K562 (cell line): ENCODE results near the gene TTC27. TPM values are rescaled to one million over a fixed set of nuclear protein-coding genes. Genes with fewer than 3 reads are reported as not detected.

ENCODE experiments used
- DPF2 ChIP-seq: fragments of 450-650 bp; IDR thresholded peaks from 2 replicates; pipeline ENCODE4 v1.6.1; 2016
- ETV6 ChIP-seq, 3 experiments: fragments of 150-350 bp in 1 of 3; sonication (generic) in 1 of 3; formaldehyde crosslinking in 1 of 3; IDR thresholded peaks; 2 replicates each; pipeline versions ENCODE4 v1.6.1 to v1.8.0; 2014 to 2022; ENCODE audit warnings: borderline replicate concordance in 2 of 3, low read depth in 2 of 3, antibody characterized with exemption in 1 of 3, low read length in 1 of 3, mild to moderate bottlenecking in 1 of 3, missing genetic modification reagents in 1 of 3
- HDAC2 ChIP-seq: fragments of 450-650 bp; IDR thresholded peaks from 2 replicates; pipeline ENCODE4 v1.6.1; 2016; ENCODE audit warnings: mild to moderate bottlenecking
- HLTF ChIP-seq: fragments of 450-650 bp; IDR thresholded peaks from 2 replicates; pipeline ENCODE4 v1.6.1; 2016
- MEIS2 ChIP-seq: fragments of 450-650 bp; IDR thresholded peaks from 2 replicates; pipeline ENCODE4 v1.6.1; 2014; ENCODE audit warnings: mild to moderate bottlenecking; ENCODE audit not compliant: partially characterized antibody
- NCOA4 ChIP-seq: fragments of 450-650 bp; IDR thresholded peaks from 2 replicates; pipeline ENCODE4 v1.6.1; 2018; ENCODE audit warnings: mild to moderate bottlenecking; ENCODE audit not compliant: partially characterized antibody
- POLR2AphosphoS5 ChIP-seq: IDR thresholded peaks from 2 replicates; pipeline ENCODE4 v1.6.1; 2011; ENCODE audit warnings: mild to moderate bottlenecking, low read depth, low read length, moderate library complexity; ENCODE audit not compliant: control insufficient read depth, insufficient read depth
- POLR2G ChIP-seq: fragments of 200-400 bp; formaldehyde crosslinking; IDR thresholded peaks from 2 replicates; pipeline ENCODE4 v1.6.1; 2017; ENCODE audit warnings: low read depth, mild to moderate bottlenecking, antibody characterized with exemption, low read length, moderate library complexity
- SMAD4 ChIP-seq: fragments of 250-450 bp; sonication (Bioruptor Pico); conservative IDR thresholded peaks from 2 replicates; pipeline ENCODE4 v1.8.0; 2021; ENCODE audit warnings: inconsistent platforms, mild to moderate bottlenecking, moderate library complexity
- SRSF7 ChIP-seq: fragments of 200-400 bp; formaldehyde crosslinking; optimal IDR thresholded peaks from 2 replicates; pipeline ENCODE3; 2017; ENCODE audit warnings: mild to moderate bottlenecking, low read depth, low read length
- TAL1 ChIP-seq: fragments of 450-650 bp; IDR thresholded peaks from 2 replicates; pipeline ENCODE4 v1.6.1; 2016; ENCODE audit warnings: mild to moderate bottlenecking
- TEAD1 ChIP-seq, 2 experiments: fragments of 450-650 bp in 1 of 2; sonication (generic) in 1 of 2; formaldehyde crosslinking; IDR thresholded peaks; 2 replicates each; pipeline versions ENCODE4 v1.4.0 to v1.8.0; 2020 to 2022; ENCODE audit warnings: mild to moderate bottlenecking in 2 of 2, missing genetic modification reagents in 1 of 2
- ZNF184 ChIP-seq: sonication (generic); formaldehyde crosslinking; IDR thresholded peaks from 2 replicates; pipeline ENCODE4 v1.5.0; 2020; ENCODE audit warnings: missing genetic modification reagents
- ZNF699 ChIP-seq: fragments of 250-450 bp; sonication (Bioruptor Pico); IDR thresholded peaks from 2 replicates; pipeline ENCODE4 v1.8.0; 2021; ENCODE audit warnings: mild to moderate bottlenecking, moderate library complexity; ENCODE audit not compliant: insufficient replicate concordance
- ZNF77 ChIP-seq: fragments of 250-450 bp; sonication (Bioruptor Pico); IDR thresholded peaks from 2 replicates; pipeline ENCODE4 v1.5.0; 2020
- polyA plus RNA-seq, 8 experiments: library from polyadenylated mRNA; depleted of rRNA in 4 of 8; stranded (reverse) in 5 of 8; unstranded in 3 of 8; fragments of >200 nt; fragmentation: Nextera tagmentation in 2 of 8; fragmentation: Illumina TruSeq in 1 of 8; extraction: Ambion mirVana in 2 of 8; extraction: Trizol in 1 of 8; gene quantifications; 2 replicates each; pipeline versions ENCODE4 v1.2.1 to v1.2.3, GENCODE V29; 2011 to 2014; ENCODE audit warnings: inconsistent platforms in 1 of 8, missing spikeins in 1 of 8
- total RNA-seq, 7 experiments: library from RNA; depleted of rRNA in 6 of 7; stranded (reverse); fragments of >200 nt in 6 of 7; fragmentation: Illumina TruSeq in 2 of 7; extraction: Trizol in 2 of 7; gene quantifications; 2 replicates each; pipeline versions ENCODE4 v1.2.1 to v1.2.3, GENCODE V29; 2011 to 2021; ENCODE audit warnings: low replicate concordance in 1 of 7
- TF ChIP-seq, protein P1 (sequence below), 2 experiments: fragments of 450-650 bp; IDR thresholded peaks; 2 replicates each; pipeline ENCODE4 v1.6.1; 2016
- TF ChIP-seq, protein P2 (sequence below): IDR thresholded peaks from 2 replicates; pipeline ENCODE4 v1.6.1; 2012; ENCODE audit warnings: low read depth, low read length, improper control_type of control experiment, borderline replicate concordance
- TF ChIP-seq, protein P3 (sequence below): fragments of 450-650 bp; IDR thresholded peaks from 2 replicates; pipeline ENCODE4 v1.6.1; 2016; ENCODE audit warnings: antibody characterized with exemption
- TF ChIP-seq, protein P4 (sequence below): sonication (generic); formaldehyde crosslinking; IDR thresholded peaks from 2 replicates; pipeline ENCODE4 v1.8.0; 2023; ENCODE audit warnings: missing genetic modification reagents, mild to moderate bottlenecking, borderline replicate concordance

The TTC27 gene
- total and polyA plus RNA-seq, 9 of the 15 experiments (the other 6 are each of a cell fraction or from before 2014, with no cell fraction given) = 44.3 to 93.4 (median 57.3) TPM

DNA sequence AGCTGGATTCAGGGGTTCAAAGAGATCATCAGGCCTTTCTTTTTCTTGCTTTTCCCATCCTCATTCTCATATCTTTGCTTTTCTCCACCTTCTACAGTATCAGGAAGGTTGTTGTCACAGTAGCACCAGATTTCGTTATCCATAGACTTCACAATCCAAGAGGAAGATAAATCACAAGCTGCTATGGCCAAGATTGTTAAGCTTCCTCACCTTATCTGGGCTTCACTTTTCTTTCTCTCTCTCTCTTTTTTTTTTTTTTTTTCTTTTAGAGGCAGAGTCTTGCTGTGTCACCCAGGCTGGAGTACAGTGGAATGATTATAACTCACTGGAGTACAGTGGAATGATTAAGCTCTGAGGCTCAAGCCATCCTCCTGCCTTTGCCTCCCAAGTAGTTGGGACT, 93.5 kb downstream of the TTC27 start (continued):
- TF ChIP-seq POLR2G = no peak
- no peak for TF ChIP-seq ZNF77
- peak in 1 of 2 experiments; percentile 80; a peak in 2 of 4 replicates for TF ChIP-seq TEAD1 (CRISPR knock-in tag; IDR thresholded peaks at IDR 0.05)
- peak; percentile 97 for TF ChIP-seq TAL1
- TF ChIP-seq DPF2 = peak; percentile 96
- TF ChIP-seq SRSF7 = no peak
- TF ChIP-seq ZNF699 (CRISPR knock-in tag) = no peak
- peak; percentile 99 for TF ChIP-seq HDAC2
- no peak for TF ChIP-seq ETV6 (IDR thresholded peaks at IDR 0.05; ENCODE audit: borderline replicate concordance in 1 of 2, low read depth in 2 of 2, low read length in 1 of 2)
- TF ChIP-seq ETV6 (CRISPR knock-in tag; IDR thresholded peaks at IDR 0.05; ENCODE audit: borderline replicate concordance) = no peak
- peak; percentile 81 for TF ChIP-seq SMAD4
- TF ChIP-seq HLTF = peak; percentile 91
- peak; percentile 48 for TF ChIP-seq NCOA4
- TF ChIP-seq MEIS2 = peak; percentile 80
- TF ChIP-seq, protein P1, sequence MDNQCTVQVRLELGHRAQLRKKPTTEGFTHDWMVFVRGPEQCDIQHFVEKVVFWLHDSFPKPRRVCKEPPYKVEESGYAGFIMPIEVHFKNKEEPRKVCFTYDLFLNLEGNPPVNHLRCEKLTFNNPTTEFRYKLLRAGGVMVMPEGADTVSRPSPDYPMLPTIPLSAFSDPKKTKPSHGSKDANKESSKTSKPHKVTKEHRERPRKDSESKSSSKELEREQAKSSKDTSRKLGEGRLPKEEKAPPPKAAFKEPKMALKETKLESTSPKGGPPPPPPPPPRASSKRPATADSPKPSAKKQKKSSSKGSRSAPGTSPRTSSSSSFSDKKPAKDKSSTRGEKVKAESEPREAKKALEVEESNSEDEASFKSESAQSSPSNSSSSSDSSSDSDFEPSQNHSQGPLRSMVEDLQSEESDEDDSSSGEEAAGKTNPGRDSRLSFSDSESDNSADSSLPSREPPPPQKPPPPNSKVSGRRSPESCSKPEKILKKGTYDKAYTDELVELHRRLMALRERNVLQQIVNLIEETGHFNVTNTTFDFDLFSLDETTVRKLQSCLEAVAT (IDR thresholded peaks at IDR 0.05) = peak in 1 of 2 experiments; percentile 39; a peak in 1 of 4 replicates
- TF ChIP-seq, protein P2, sequence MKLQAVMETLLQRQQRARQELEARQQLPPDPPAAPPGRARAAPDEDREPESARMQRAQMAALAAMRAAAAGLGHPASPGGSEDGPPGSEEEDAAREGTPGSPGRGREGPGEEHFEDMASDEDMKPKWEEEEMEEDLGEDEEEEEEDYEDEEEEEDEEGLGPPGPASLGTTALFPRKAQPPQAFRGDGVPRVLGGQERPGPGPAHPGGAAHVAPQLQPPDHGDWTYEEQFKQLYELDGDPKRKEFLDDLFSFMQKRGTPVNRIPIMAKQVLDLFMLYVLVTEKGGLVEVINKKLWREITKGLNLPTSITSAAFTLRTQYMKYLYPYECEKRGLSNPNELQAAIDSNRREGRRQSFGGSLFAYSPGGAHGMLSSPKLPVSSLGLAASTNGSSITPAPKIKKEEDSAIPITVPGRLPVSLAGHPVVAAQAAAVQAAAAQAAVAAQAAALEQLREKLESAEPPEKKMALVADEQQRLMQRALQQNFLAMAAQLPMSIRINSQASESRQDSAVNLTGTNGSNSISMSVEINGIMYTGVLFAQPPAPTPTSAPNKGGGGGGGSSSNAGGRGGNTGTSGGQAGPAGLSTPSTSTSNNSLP = peak; percentile 69; the same call in 1 of the 2 replicates
- TF ChIP-seq, protein P3, sequence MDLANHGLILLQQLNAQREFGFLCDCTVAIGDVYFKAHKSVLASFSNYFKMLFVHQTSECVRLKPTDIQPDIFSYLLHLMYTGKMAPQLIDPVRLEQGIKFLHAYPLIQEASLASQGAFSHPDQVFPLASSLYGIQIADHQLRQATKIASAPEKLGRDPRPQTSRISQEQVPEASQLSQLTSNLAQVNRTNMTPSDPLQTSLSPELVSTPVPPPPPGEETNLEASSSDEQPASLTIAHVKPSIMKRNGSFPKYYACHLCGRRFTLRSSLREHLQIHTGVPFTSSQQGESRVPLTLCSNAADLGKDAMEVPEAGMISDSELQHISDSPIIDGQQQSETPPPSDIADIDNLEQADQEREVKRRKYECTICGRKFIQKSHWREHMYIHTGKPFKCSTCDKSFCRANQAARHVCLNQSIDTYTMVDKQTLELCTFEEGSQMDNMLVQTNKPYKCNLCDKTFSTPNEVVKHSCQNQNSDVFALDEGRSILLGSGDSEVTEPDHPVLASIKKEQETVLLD = peak; percentile 54; the same call in 1 of the 2 replicates
- TF ChIP-seq ZNF184 = no peak
- peak; percentile 78; the same call in 1 of the 2 replicates for TF ChIP-seq POLR2AphosphoS5
- TF ChIP-seq, protein P4, sequence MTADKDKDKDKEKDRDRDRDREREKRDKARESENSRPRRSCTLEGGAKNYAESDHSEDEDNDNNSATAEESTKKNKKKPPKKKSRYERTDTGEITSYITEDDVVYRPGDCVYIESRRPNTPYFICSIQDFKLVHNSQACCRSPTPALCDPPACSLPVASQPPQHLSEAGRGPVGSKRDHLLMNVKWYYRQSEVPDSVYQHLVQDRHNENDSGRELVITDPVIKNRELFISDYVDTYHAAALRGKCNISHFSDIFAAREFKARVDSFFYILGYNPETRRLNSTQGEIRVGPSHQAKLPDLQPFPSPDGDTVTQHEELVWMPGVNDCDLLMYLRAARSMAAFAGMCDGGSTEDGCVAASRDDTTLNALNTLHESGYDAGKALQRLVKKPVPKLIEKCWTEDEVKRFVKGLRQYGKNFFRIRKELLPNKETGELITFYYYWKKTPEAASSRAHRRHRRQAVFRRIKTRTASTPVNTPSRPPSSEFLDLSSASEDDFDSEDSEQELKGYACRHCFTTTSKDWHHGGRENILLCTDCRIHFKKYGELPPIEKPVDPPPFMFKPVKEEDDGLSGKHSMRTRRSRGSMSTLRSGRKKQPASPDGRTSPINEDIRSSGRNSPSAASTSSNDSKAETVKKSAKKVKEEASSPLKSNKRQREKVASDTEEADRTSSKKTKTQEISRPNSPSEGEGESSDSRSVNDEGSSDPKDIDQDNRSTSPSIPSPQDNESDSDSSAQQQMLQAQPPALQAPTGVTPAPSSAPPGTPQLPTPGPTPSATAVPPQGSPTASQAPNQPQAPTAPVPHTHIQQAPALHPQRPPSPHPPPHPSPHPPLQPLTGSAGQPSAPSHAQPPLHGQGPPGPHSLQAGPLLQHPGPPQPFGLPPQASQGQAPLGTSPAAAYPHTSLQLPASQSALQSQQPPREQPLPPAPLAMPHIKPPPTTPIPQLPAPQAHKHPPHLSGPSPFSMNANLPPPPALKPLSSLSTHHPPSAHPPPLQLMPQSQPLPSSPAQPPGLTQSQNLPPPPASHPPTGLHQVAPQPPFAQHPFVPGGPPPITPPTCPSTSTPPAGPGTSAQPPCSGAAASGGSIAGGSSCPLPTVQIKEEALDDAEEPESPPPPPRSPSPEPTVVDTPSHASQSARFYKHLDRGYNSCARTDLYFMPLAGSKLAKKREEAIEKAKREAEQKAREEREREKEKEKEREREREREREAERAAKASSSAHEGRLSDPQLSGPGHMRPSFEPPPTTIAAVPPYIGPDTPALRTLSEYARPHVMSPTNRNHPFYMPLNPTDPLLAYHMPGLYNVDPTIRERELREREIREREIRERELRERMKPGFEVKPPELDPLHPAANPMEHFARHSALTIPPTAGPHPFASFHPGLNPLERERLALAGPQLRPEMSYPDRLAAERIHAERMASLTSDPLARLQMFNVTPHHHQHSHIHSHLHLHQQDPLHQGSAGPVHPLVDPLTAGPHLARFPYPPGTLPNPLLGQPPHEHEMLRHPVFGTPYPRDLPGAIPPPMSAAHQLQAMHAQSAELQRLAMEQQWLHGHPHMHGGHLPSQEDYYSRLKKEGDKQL (CRISPR knock-in tag) = no peak
